OCI-LY1 (cell line): ENCODE data around the gene ZNF836.

Experiments
- H2AFZ ChIP-seq: fragments of 200-600 bp; sonication (generic), shearing (Covaris generic); 2 replicates; pipeline ENCODE4 v1.6.0; 2014; ENCODE audit warnings: antibody characterized with exemption, mild to moderate bottlenecking, low read length
- H3F3A ChIP-seq: fragments of 200-600 bp; sonication (generic), shearing (Covaris generic); 2 replicates; pipeline ENCODE4 v1.6.0; 2014; ENCODE audit warnings: mild to moderate bottlenecking, antibody characterized with exemption, low read length, moderate library complexity; ENCODE audit not compliant: insufficient read depth
- H3K27ac ChIP-seq: fragments of 200-600 bp; sonication (generic); 2 replicates; pipeline ENCODE4 v1.5.1; 2014; ENCODE audit warnings: low read length, mixed run types, mild to moderate bottlenecking, low read depth; ENCODE audit not compliant: poor library complexity, severe bottlenecking
- H3K27me3 ChIP-seq: fragments of 200-600 bp; sonication (generic); 2 replicates; pipeline ENCODE4 v1.6.0; 2014; ENCODE audit warnings: antibody characterized with exemption, mild to moderate bottlenecking, low read length, moderate library complexity; ENCODE audit not compliant: insufficient read depth
- H3K36me3 ChIP-seq: fragments of 200-600 bp; sonication (generic); 2 replicates; pipeline ENCODE4 v1.6.1; 2014; ENCODE audit warnings: mild to moderate bottlenecking, antibody characterized with exemption, low read length, moderate library complexity, mixed read lengths; ENCODE audit not compliant: insufficient read depth
- H3K4me1 ChIP-seq: fragments of 200-600 bp; sonication (generic); 2 replicates; pipeline ENCODE4 v1.5.1; 2014; ENCODE audit warnings: mild to moderate bottlenecking, low read length, moderate library complexity; ENCODE audit not compliant: insufficient read depth, severe bottlenecking
- H3K4me2 ChIP-seq: fragments of 200-600 bp; sonication (generic), shearing (Covaris generic); 2 replicates; pipeline ENCODE4 v1.6.1; 2014; ENCODE audit warnings: low read length
- H3K4me3 ChIP-seq: fragments of 200-600 bp; sonication (generic); 2 replicates; pipeline ENCODE4 v1.5.1; 2014; ENCODE audit warnings: low read length, low read depth, mild to moderate bottlenecking, mixed read lengths; ENCODE audit not compliant: poor library complexity, severe bottlenecking
- H3K79me2 ChIP-seq: fragments of 200-600 bp; shearing (Covaris generic); 2 replicates; pipeline ENCODE4 v1.6.1; 2016; ENCODE audit warnings: mixed run types, low read length, mixed read lengths; ENCODE audit not compliant: insufficient read depth
- H3K9ac ChIP-seq: fragments of 200-600 bp; sonication (generic), shearing (Covaris generic); 2 replicates; pipeline ENCODE4 v1.6.1; 2014; ENCODE audit warnings: mild to moderate bottlenecking, low read length, mixed read lengths
- H3K9me2 ChIP-seq: fragments of 200-600 bp; sonication (generic), shearing (Covaris generic); 2 replicates; pipeline ENCODE4 v1.6.1; 2014; ENCODE audit warnings: low read depth, mild to moderate bottlenecking, low read length, mixed read lengths
- H3K9me3 ChIP-seq: fragments of 200-600 bp; shearing (Covaris generic); 2 replicates; pipeline ENCODE4 v1.6.1; 2014; ENCODE audit warnings: low read length, mixed read lengths
- H4K20me1 ChIP-seq: fragments of 200-600 bp; sonication (generic), shearing (Covaris generic); 2 replicates; pipeline ENCODE4 v1.6.0; 2016; ENCODE audit warnings: mild to moderate bottlenecking, low read length; ENCODE audit not compliant: insufficient read depth
- EZH2 ChIP-seq: fragments of 200-600 bp; sonication (generic), shearing (Covaris generic); IDR thresholded peaks from 2 replicates; pipeline ENCODE4 v1.8.0; 2017; ENCODE audit warnings: borderline replicate concordance, mixed run types, mild to moderate bottlenecking, antibody characterized with exemption, low read length, moderate library complexity, mixed read lengths
- TF ChIP-seq, protein P1 (sequence below): fragments of 200-600 bp; sonication (generic), shearing (Covaris generic); IDR thresholded peaks from 2 replicates; pipeline ENCODE4 v1.5.1; 2017; ENCODE audit warnings: mild to moderate bottlenecking, antibody characterized with exemption, low read length, moderate library complexity, mixed read lengths

Gene ZNF836

DNA sequence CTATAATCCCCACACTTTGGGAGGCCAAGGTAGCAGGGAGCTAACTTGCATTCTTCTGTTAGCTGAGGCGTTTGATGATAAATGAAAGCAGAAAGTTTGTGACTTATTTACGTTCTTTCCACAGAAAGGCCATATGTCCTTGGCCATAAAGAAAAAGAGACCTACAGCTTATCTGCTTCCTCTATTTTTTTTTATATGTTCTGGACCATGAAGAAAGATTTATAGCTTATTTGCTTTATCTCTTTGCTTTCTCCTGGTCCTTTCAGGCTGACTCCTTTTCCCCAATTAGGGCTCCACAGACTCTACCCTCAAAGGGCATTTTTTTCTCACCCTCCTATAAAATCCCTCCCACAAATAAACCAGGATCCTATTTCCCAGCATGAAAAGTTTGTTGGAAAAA lies 30.2 kb downstream of the ZNF836 start:
- no peak overlapping the region for H3K4me3 ChIP-seq
- no peaks in the 10 kb centered on the region for H3K9me2 ChIP-seq
- H3F3A ChIP-seq, result no peaks in the 10 kb centered on the region
- H3K4me1 ChIP-seq, result peaks cover 16% of the 10 kb centered on the region
- H3K79me2 ChIP-seq, result no peaks in the 10 kb centered on the region
- no peak overlapping the region for H3K4me2 ChIP-seq
- TF ChIP-seq, protein P1, sequence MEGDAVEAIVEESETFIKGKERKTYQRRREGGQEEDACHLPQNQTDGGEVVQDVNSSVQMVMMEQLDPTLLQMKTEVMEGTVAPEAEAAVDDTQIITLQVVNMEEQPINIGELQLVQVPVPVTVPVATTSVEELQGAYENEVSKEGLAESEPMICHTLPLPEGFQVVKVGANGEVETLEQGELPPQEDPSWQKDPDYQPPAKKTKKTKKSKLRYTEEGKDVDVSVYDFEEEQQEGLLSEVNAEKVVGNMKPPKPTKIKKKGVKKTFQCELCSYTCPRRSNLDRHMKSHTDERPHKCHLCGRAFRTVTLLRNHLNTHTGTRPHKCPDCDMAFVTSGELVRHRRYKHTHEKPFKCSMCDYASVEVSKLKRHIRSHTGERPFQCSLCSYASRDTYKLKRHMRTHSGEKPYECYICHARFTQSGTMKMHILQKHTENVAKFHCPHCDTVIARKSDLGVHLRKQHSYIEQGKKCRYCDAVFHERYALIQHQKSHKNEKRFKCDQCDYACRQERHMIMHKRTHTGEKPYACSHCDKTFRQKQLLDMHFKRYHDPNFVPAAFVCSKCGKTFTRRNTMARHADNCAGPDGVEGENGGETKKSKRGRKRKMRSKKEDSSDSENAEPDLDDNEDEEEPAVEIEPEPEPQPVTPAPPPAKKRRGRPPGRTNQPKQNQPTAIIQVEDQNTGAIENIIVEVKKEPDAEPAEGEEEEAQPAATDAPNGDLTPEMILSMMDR, result no peak
- no peak for TF ChIP-seq EZH2
- H2AFZ ChIP-seq, result no peak overlapping the region
- H3K9ac ChIP-seq, result no peak overlapping the region
- H3K27me3 ChIP-seq, result no peaks in the 10 kb centered on the region
- H3K36me3 ChIP-seq, result peaks cover 5% of the 10 kb centered on the region; the same call in 1 of the 2 replicates
- H4K20me1 ChIP-seq, result no peaks in the 10 kb centered on the region
- H3K27ac ChIP-seq, result no peak overlapping the region
- peaks cover 15% of the 10 kb centered on the region for H3K9me3 ChIP-seq

DNA sequence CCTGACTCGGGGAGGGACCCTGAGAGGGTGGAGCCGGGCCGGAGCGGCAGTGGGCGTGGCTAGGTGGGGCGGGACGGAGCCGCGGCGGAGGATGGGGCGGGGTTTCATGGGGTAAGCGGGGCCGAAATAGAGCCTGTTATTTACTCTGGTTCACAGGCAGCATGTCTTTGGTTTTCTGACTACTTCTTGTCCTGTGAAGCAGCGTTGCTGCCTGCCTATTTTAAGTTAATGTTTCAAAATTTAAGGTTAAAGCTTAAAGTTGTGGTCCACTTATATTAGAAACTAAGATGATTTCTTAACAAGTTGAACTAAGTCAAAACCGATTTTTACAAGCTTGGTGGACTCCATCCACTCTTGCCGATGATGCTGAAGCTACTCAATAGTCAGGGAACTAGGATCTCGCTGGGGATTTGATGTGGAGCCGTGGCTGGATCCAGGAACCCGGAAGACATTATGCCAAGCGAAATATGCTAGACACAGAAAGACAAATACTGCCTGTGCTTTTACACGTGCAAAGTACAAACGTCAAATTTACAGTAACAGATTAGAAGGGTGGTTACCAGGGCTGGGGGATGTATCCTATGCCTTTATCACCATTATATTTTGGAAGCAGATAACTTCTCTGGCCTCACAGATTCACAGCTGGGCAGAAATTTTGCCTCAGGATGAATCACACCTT lies 31.2 kb downstream of the ZNF836 start:
- no peaks in the 10 kb centered on the region for H3K9me2 ChIP-seq
- H3K9ac ChIP-seq, result peak overlapping the region; percentile 98; the same call in 1 of the 2 replicates
- peaks cover 7% of the 10 kb centered on the region; the same call in 1 of the 2 replicates for H3K36me3 ChIP-seq
- no peaks in the 10 kb centered on the region for H3F3A ChIP-seq
- H3K4me3 ChIP-seq, result peak overlapping the region; percentile 98
- H3K4me1 ChIP-seq, result peaks cover 16% of the 10 kb centered on the region
- H3K27me3 ChIP-seq, result no peaks in the 10 kb centered on the region
- TF ChIP-seq, protein P1, result no peak
- no peak for TF ChIP-seq EZH2
- peak overlapping the region; percentile 99 for H3K4me2 ChIP-seq
- no peaks in the 10 kb centered on the region for H3K79me2 ChIP-seq
- H2AFZ ChIP-seq, result peak overlapping the region; percentile 94
- H4K20me1 ChIP-seq, result no peaks in the 10 kb centered on the region
- H3K9me3 ChIP-seq, result peaks cover 18% of the 10 kb centered on the region
- peak overlapping the region; percentile 51 for H3K27ac ChIP-seq

DNA sequence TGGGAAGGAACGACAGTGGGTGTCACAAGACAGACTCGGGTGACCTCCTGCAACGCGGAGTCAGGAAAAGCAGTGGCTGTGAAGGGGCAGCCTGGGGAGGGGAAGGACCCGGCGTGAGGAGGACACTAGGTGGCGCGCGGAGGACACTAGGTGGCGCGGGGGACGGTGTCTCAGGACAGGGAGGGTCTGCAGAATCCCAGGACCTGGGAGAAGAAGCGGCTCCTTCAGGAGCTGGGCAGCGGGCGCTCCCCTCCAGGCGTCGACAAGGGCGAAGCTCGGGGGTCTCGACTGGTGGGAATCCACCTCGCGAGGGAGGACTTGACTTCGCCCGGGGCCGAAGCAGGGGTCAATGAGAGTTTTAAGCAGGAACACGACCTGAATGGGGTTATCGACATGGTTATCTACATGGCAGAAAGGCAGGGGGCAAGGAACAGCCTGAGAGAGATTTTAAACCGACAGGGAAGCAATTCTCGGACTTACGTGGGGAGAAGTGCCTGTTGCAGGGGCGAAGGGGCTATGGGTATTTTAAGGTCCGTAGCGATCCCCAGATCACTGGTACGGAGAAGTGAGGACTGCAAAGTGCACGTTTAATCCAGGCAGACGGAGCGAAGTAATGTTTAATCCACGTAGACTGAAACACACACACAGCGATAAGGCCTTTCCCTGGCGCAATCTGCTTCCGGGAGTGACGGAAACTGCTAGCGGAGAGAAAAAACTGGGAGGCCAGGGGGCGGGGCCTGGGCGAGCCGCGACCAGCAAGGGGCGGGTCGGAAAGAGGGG lies 32.0 kb downstream of the ZNF836 start, which contains the start of gene ZNF616:
Gene ZNF616 (minus strand): TSS at position 687 of the 780 bp plus-strand sequence. CDS start 9,426 bp downstream, outside the sequence.
- H3K36me3 ChIP-seq, result peaks cover 13% of the 10 kb centered on the region
- no peaks in the 10 kb centered on the region for H3K9me2 ChIP-seq
- TF ChIP-seq EZH2, result no peak
- TF ChIP-seq, protein P1, result peak; percentile 82
- peak within 1 kb of the TSS; percentile 82 for H3K27ac ChIP-seq
- H3K4me3 ChIP-seq, result peak within 1 kb of the TSS; percentile 98
- no peaks in the 10 kb centered on the region for H4K20me1 ChIP-seq
- H3K9me3 ChIP-seq, result peaks cover 24% of the 10 kb centered on the region
- H3K79me2 ChIP-seq, result no peaks in the 10 kb centered on the region
- H3K4me1 ChIP-seq, result peaks cover 16% of the 10 kb centered on the region
- peak within 1 kb of the TSS; percentile 94 for H2AFZ ChIP-seq
- no peaks in the 10 kb centered on the region for H3K27me3 ChIP-seq
- peak within 1 kb of the TSS; percentile 99 for H3K4me2 ChIP-seq
- peak within 1 kb of the TSS; percentile 98 for H3K9ac ChIP-seq
- H3F3A ChIP-seq, result no peaks in the 10 kb centered on the region
